ENCODE measurements around the gene MAN1C1. TPM values are rescaled to one million over a fixed set of nuclear protein-coding genes. Genes with fewer than 3 reads are reported as not detected.

The MAN1C1 gene
- total RNA-seq, 1 experiment from 2014 or later = 16.8 TPM

DNA sequence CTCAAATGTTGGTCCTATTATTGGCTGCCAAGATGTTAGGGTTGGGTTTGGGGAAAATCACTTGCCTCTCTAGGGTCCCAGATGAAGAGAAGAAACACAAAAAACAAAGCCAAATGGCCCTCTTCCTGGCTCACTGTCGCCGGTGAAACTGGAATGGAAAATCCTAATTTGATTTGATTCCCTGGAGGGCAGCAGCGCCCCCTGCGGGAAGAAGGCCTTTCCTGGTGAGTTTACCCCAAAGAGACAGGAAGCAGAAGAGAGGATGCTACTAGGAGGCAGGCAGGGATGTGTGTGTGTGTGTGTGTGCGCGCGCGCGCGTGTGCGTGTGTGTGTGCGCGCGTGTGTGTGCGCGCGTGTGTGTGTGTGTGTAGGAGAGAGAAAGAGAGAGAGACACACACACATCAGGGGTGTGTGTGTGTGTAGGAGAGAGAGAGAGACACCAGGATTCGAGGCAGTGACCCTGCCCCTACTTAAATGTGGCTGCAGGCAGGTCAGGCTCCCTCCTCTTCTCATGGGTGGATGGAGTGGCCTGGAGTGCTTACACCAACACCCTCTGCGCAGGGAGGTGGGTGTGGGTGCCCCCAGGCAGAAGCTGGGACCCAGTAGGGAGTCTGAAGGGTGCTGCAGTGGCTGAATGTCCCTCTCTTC, 180.3 kb downstream of the MAN1C1 start:
- peaks cover 4% of the 10 kb centered on the region for H3K27me3 Mint-ChIP-seq (ENCODE audit: low read depth)
- no peaks in the 10 kb centered on the region for H3K9me3 Mint-ChIP-seq
- ChIA-PET CTCF (interaction anchor here (0.6 to 6.2 kb wide), 20 partner anchors 8 to 225 kb away, joined by 3 to 80 read pairs (median 9); partner anchors contain the start of gene MAN1C1), POLR2A (no interaction called here)
- no peaks in the 10 kb centered on the region for H3K36me3 Mint-ChIP-seq
- TF ChIP-seq, protein P1, sequence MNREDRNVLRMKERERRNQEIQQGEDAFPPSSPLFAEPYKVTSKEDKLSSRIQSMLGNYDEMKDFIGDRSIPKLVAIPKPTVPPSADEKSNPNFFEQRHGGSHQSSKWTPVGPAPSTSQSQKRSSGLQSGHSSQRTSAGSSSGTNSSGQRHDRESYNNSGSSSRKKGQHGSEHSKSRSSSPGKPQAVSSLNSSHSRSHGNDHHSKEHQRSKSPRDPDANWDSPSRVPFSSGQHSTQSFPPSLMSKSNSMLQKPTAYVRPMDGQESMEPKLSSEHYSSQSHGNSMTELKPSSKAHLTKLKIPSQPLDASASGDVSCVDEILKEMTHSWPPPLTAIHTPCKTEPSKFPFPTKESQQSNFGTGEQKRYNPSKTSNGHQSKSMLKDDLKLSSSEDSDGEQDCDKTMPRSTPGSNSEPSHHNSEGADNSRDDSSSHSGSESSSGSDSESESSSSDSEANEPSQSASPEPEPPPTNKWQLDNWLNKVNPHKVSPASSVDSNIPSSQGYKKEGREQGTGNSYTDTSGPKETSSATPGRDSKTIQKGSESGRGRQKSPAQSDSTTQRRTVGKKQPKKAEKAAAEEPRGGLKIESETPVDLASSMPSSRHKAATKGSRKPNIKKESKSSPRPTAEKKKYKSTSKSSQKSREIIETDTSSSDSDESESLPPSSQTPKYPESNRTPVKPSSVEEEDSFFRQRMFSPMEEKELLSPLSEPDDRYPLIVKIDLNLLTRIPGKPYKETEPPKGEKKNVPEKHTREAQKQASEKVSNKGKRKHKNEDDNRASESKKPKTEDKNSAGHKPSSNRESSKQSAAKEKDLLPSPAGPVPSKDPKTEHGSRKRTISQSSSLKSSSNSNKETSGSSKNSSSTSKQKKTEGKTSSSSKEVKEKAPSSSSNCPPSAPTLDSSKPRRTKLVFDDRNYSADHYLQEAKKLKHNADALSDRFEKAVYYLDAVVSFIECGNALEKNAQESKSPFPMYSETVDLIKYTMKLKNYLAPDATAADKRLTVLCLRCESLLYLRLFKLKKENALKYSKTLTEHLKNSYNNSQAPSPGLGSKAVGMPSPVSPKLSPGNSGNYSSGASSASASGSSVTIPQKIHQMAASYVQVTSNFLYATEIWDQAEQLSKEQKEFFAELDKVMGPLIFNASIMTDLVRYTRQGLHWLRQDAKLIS (CRISPR knock-in tag; IDR thresholded peaks at IDR 0.05; ENCODE audit: borderline replicate concordance) = no peak
- no peak for TF ChIP-seq ZNF317 (CRISPR knock-in tag; IDR thresholded peaks at IDR 0.05; ENCODE audit: borderline replicate concordance, low read depth)
- TF ChIP-seq, protein P2, sequence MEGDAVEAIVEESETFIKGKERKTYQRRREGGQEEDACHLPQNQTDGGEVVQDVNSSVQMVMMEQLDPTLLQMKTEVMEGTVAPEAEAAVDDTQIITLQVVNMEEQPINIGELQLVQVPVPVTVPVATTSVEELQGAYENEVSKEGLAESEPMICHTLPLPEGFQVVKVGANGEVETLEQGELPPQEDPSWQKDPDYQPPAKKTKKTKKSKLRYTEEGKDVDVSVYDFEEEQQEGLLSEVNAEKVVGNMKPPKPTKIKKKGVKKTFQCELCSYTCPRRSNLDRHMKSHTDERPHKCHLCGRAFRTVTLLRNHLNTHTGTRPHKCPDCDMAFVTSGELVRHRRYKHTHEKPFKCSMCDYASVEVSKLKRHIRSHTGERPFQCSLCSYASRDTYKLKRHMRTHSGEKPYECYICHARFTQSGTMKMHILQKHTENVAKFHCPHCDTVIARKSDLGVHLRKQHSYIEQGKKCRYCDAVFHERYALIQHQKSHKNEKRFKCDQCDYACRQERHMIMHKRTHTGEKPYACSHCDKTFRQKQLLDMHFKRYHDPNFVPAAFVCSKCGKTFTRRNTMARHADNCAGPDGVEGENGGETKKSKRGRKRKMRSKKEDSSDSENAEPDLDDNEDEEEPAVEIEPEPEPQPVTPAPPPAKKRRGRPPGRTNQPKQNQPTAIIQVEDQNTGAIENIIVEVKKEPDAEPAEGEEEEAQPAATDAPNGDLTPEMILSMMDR (IDR thresholded peaks at IDR 0.05) = peak; percentile 77
- H3K27ac Mint-ChIP-seq = peak overlapping the region; percentile 29; the same call in 1 of the 2 replicates
- ATAC-seq (peak; percentile 27), DNase-seq (ENCODE audit: low spot score) (peak; percentile 95)
- no peak overlapping the region; the same call in 1 of the 2 replicates for H3K4me3 Mint-ChIP-seq
- H3K4me1 Mint-ChIP-seq = peaks cover 30% of the 10 kb centered on the region

DNA sequence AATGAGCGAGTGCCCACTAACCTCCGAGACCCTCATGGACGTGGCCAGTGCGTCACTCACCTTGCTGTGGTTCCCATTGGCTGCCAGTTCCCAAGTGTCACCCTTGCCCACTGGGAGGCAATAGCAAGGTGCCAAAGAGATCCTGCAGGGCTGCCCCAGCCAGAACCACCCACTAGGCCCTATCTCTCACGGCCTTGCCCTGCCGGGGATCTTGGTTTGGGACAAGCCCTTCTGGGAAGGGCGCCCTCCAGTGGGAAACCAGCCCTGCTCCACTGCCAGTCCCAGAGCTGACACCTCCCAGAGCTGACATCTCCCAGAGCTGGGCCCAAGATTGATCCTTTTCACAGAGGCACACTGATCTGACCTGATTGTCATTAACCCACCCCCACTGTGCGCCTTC, 181.3 kb downstream of the MAN1C1 start:
- peak; percentile 81 for DNase-seq (ENCODE audit: low spot score)
- Mint-ChIP-seq H3K27me3 (ENCODE audit: low read depth) (peaks cover 4% of the 10 kb centered on the region), H3K4me3 (no peak overlapping the region), H3K9me3 (no peaks in the 10 kb centered on the region), H3K27ac (no peak overlapping the region), H3K4me1 (peaks cover 33% of the 10 kb centered on the region), H3K36me3 (no peaks in the 10 kb centered on the region; the same call in 1 of the 2 replicates)
- ChIA-PET POLR2A (interaction anchor here (0.7 to 1.0 kb wide), 2 partner anchors 18 to 186 kb away, joined by 3 to 4 read pairs; no protein-coding TSS in a partner anchor), CTCF (interaction anchor here (0.5 to 6.2 kb wide), 41 partner anchors 9 to 292 kb away, joined by 3 to 80 read pairs (median 5); partner anchors contain the start of gene MAN1C1)
- peak; percentile 57 for ATAC-seq
- TF ChIP-seq, protein P3, sequence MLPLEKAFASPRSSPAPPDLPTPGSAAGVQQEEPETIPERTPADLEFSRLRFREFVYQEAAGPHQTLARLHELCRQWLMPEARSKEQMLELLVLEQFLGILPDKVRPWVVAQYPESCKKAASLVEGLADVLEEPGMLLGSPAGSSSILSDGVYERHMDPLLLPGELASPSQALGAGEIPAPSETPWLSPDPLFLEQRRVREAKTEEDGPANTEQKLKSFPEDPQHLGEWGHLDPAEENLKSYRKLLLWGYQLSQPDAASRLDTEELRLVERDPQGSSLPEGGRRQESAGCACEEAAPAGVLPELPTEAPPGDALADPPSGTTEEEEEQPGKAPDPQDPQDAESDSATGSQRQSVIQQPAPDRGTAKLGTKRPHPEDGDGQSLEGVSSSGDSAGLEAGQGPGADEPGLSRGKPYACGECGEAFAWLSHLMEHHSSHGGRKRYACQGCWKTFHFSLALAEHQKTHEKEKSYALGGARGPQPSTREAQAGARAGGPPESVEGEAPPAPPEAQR (CRISPR knock-in tag; IDR thresholded peaks at IDR 0.05) = no peak
- TF ChIP-seq ZNF121 (CRISPR knock-in tag; IDR thresholded peaks at IDR 0.05) (0 out of 2 replicates have a peak, but pooled peaks have one; percentile 71), PRRX2 (CRISPR knock-in tag; IDR thresholded peaks at IDR 0.05) (no peak)
- TF ChIP-seq, protein P4, sequence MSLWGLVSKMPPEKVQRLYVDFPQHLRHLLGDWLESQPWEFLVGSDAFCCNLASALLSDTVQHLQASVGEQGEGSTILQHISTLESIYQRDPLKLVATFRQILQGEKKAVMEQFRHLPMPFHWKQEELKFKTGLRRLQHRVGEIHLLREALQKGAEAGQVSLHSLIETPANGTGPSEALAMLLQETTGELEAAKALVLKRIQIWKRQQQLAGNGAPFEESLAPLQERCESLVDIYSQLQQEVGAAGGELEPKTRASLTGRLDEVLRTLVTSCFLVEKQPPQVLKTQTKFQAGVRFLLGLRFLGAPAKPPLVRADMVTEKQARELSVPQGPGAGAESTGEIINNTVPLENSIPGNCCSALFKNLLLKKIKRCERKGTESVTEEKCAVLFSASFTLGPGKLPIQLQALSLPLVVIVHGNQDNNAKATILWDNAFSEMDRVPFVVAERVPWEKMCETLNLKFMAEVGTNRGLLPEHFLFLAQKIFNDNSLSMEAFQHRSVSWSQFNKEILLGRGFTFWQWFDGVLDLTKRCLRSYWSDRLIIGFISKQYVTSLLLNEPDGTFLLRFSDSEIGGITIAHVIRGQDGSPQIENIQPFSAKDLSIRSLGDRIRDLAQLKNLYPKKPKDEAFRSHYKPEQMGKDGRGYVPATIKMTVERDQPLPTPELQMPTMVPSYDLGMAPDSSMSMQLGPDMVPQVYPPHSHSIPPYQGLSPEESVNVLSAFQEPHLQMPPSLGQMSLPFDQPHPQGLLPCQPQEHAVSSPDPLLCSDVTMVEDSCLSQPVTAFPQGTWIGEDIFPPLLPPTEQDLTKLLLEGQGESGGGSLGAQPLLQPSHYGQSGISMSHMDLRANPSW (CRISPR knock-in tag; conservative IDR thresholded peaks at IDR 0.05; ENCODE audit: low read depth) = no peak

DNA sequence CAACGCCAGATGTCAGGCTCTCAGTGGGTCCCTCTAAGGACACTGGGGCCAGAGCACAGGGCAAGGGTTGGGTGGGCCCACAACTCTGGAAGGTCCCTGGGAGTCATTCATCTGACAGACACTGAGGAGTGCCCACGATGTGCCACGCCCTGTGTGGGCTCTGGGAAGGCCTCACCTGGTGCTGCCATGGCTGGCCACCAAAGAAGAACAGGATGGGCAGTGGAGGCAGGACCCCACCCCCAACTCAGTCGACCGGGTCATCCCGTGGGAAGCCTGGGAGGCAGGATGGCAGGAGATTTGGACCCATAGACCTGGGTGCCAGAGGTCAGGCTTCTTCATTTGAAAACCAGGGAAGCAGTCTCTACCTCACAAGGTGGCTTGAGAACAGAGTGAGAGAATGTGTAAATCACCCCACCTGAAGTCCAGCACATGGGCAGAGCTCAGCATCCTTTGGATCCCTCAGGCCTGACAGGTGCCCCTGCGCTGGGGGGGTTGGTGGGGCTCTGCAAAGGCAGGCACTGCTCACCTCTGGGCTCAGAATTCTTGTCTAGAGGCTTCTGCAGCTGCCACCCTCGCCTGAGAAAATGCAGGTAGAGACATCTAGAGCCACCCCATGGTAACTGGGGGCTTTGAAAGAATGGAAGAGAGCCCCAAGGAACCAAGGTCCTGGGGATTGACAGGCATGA, 182.2 kb downstream of the MAN1C1 start:
- H3K27me3 Mint-ChIP-seq (ENCODE audit: low read depth) = peaks cover 4% of the 10 kb centered on the region
- DNase-seq (ENCODE audit: low spot score) (no peak), ATAC-seq (no peak)
- no peaks in the 10 kb centered on the region for H3K9me3 Mint-ChIP-seq
- no peak for TF ChIP-seq SMAD3 (CRISPR knock-in tag; IDR thresholded peaks at IDR 0.05; ENCODE audit: borderline replicate concordance)
- TF ChIP-seq FOXP1 (CRISPR knock-in tag; IDR thresholded peaks at IDR 0.05; ENCODE audit: borderline replicate concordance) = 0 out of 2 replicates have a peak, but pooled peaks have one; percentile 19
- no peak overlapping the region for H3K27ac Mint-ChIP-seq
- no peak overlapping the region for H3K4me3 Mint-ChIP-seq
- ChIA-PET CTCF (interaction anchor here (0.5 to 6.2 kb wide), 44 partner anchors 10 to 293 kb away, joined by 3 to 80 read pairs (median 5); partner anchors contain the start of gene MAN1C1), POLR2A (interaction anchor here (1.0 kb wide), 1 partner anchor 19 kb away, joined by 4 read pairs; no protein-coding TSS in a partner anchor)
- H3K36me3 Mint-ChIP-seq = no peaks in the 10 kb centered on the region; the same call in 1 of the 2 replicates
- H3K4me1 Mint-ChIP-seq = peaks cover 36% of the 10 kb centered on the region

All from WTC11 (cell line).